Hematopoietic multipotent progenitor cell treated with erythropoietin and hydrocortisone succinate and interleukin-3 and kit ligand, for 6 days (in vitro differentiated cells): ENCODE measurements around the gene RAPGEF3.

ENCODE experiments used
- DNase-seq: peaks from one replicate; pipeline ENCODE4 v3.0.0-alpha.2; 2015

Gene RAPGEF3

DNA sequence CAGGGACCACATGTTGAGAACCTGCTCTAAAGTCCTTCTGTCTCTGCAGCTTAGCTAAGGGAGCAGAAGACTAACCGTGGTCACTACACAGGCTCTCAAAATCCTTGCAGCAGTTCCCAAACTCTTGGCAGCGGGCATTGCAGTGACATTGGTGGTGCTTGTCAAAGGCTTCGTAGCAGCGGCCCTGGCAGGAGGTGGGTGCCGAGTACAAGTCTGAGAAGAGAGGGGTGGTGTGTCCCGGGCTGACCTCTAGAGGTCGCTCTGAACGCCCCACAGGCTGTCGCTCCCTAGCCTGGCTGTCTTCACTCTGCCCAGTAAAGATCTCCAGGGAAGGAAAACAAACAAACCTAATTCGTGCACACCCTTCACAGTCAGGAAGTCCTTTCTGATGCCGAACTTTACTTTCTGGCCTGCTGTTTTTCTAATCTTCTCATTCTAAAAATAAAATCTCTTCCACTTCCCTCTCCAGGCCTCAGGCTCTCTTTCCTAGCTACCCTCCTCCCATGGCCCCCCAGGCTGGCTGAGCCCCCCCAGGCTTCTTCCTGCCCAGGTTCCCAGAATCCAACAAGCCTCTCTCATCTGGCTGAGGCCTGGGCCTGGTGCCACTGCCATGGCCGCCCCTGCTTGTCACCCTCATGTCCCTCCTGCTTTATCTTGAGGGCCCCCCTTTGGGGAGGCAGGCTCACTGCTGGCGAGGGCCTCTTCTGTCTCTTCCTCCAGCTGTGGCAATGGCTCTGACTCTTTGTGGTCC lies 41.1 kb downstream of the RAPGEF3 start:
- peak; percentile 89 for DNase-seq

DNA sequence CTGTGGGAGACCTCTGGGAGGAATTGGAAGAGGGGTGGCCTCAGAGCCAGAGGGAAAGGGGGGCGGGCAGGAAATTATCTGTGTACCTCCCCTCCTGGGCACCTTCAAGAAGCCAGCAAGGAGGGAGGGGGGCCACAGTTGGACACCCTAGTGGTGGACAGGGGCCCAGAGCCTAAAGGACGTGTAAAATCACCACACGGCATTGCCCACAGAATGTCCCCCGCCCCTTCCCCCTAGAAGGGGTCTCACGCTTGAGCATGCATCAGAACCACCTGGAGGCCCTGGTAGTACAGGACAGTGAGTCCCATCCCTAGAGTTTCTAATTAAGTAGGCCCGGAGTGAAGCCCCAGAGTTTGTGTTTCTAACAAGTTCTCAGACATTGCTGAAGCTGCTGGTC lies 41.6 kb downstream of the RAPGEF3 start:
- no peak for DNase-seq

DNA sequence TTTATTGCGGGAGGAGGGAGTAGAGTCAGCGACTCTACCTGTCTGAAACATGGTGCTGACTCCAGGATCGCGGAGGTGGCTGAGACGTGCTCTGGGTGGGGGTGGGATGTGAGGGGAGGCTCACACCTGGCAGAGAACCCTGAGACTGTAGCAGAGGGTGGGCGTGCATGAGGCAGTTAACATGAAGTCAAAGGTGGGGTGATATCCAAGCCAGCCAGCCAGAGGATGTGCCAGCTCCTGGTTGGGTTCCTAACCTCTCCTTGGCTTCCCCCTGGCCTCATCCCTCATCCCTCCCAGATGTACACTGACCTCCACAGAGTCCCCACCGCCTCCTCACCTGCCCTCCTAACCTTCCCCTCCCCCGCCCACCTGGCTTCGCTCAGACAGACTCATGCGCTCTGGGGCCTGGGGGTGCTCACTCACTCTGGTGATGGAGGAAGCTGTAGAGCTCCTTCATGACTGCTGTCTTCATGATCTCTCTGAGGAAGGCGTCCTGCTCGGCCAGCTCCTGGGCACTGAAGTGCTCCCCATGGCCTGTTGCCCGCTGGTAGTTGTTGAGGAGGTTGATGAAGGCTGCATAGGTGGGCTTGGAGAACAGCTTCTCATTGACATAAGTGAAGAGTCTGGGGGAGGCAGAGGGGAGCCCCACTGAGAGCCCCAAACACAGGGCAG lies 42.7 kb downstream of the RAPGEF3 start:
- no peak for DNase-seq

- peak; percentile 97 for DNase-seq
These were observed 43.2 kb downstream of the RAPGEF3 start for GRCh38 chr12:47715393-47715876.

DNA sequence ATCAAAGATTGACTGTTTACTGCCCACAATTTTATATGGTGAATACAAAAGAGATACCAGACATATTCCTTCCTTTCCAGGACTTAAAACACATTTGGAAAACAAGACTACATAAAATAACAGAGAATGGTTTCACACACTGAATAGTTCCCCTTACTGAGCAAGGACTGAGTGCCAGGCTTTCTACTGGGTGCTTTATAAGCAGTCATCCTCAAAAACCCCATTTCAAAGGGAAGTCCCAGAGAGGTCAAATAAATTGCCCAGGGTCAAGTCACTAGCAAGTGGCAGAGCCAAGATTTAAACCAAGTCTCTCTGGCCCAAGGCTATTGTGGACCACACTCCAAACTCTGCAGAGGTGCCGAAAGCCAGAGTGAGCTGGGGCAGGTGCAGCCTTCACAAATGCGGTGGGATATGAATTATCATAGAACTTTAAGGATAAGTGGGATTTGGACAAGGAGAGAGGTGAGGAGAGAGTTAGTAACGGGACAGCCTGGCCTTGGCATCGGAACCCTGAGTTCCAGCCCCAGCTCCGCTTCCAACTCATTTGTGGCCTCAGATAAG lies 43.8 kb downstream of the RAPGEF3 start:
- no peak for DNase-seq

DNA sequence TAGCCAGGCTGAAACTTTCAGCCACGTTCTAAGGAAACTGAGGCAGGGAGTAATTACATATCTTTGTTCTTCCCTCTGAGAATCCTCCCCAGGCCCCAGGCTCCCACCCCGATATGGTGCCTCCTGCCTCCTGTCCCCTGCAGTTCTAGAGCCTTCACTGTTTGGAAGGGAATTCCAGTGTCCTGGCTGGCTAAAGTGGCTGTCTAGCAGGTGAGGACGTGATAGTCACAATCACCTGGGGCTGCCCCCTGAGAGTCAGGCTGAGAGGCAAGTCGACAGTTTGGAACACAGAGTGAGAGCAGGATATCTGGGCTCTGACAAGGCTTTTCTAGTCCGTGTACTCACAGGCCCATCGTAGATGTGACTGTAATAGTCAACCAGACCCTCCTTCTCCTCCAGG lies 46.5 kb downstream of the RAPGEF3 start:
- DNase-seq, result no peak

DNA sequence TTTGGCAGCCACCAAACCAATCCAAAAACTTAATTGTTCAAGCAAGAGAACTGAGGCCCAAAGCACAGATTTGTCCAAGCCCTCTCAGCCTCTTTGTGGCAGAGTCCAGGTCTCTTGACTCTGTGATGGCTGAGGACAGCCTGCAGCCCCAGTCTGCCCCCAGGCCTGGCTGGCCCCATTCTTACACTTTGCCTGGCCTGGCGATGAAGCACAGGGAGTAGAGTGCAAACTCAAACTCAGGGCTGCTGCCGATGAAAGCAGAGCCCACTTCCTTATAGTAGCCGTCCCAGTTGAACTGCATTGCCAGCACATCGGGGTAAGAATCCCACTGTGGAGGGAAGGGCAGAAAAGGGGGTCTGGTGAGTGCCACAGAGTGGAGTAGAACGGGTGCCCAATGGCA lies 47.2 kb downstream of the RAPGEF3 start:
- DNase-seq, result no peak

DNA sequence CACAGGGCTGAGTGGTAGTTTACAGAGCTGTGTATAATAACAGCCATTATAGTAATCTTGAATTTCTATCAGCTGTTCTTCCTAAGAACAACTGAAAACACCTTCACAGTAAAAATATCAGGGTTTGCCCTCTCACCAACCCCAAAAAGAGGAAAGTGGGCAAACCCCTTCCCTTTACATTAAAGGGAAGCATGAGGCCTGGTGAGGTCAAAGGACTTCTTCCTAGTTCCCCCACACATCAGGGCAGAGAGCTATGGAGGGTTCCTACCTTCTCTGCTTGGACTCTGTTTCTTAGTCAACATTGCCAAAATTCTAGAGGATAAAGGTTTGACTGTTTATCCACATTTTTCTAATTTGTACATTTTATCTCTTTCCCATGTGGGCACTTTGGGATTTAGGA lies 48.4 kb downstream of the RAPGEF3 start:
- no peak for DNase-seq

DNA sequence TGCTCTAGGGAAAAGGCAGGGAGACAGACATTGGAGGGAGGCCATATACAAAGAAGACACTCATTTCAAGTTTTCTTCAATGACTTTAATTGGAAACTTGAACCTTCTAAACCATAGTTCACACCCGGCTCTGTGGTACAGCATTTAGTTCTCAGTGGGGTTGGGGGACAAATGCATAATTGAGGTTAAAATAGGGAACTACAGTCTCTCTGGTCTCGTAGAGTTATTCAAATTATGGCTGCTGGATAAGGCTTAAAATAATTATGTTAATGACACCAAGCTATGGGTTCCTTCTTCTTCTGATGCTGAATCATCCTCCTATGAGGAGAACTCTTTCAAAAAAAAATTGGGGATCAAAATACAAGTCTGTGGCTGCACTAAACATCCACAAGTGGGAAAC lies 49.0 kb downstream of the RAPGEF3 start:
- peak; percentile 21 for DNase-seq

DNA sequence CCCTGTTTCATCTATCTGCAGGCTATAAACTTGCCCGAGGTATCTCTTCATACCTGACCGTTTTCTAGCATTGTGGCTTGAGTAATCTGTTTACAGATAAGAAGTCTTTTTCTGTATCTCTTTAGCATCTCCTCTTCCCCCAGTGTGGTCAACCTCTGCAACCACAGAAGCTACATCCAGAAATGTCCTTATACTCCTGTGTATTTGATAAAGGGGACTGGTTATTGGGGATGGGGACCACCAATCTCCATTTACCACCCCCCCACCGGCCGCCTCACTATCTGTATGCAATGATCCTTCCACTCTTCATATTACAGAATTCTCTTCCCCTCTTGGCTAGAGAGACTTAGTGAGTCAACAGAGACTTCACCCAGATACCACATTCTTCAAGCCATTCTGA lies 49.4 kb downstream of the RAPGEF3 start:
- peak; percentile 39 for DNase-seq

- no peak for DNase-seq
These were observed 50.7 kb downstream of the RAPGEF3 start for GRCh38 chr12:47707905-47708543.

GRCh38 chr12:47707355-47707754 lies 51.3 kb downstream of the RAPGEF3 start:
- DNase-seq, result peak; percentile 16

GRCh38 chr12:47705566-47706425 lies 52.9 kb downstream of the RAPGEF3 start, which contains the start of gene RPAP3:
Gene RPAP3 (minus strand): TSS chr12:47706030. CDS start chr12:47702840, 3,190 bp downstream.
- DNase-seq, result peak; percentile 99

DNA sequence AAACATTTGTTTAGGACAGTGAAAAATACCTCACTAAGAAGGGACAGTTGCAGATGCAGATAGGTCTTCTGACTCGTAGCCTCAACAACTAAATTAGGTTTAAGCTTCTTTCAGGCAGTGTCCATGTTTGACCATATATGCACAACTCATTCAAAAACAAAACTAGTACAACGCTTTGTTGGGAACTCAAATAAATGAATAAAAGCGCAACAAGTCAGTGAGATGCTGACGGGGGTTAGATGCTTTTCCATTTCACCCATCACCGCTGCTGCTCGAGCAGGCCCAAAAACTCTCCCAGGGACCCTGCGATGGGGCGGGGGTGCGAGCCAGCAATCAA lies 53.5 kb downstream of the RAPGEF3 start:
- DNase-seq, result no peak

DNA sequence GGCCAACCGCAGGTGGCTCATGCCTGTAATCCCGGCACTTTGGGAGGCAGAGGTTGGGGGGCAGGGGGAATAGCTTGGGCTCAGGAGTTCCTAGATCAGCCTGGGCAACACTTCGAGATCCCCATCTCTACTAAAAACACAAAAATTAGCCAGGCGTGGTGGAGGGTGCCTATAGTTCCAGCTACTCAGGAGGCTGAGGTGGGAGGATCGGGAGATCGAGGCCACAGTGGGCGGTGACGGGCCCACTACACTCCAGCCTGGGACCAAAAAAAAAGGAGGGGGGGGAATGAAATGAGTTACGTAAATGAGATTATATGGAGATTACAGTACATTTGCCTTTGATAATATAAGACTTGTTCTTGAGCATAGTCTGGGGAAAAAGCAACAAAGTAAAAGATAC lies 54.0 kb downstream of the RAPGEF3 start:
- DNase-seq, result no peak

DNA sequence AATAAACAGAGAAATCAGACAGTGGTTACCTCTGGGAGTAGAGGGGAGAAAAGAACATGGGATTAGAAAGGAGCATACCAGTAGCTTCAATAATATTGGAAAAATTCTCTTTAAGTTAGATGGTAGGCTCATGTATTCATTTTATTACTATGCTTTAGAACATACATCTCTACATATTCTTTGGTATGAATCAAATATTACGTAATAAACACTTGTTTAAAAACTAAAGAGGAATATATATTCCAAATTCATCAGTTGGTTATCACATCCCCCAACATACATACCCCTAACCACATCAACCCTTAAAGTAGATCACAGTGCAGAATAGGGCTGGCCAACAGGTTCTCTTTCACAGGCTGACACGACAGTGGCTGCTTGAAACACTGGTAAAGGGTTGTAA lies 58.4 kb downstream of the RAPGEF3 start:
- no peak for DNase-seq

- no peak for DNase-seq
These were observed 60.0 kb downstream of the RAPGEF3 start for GRCh38 chr12:47698631-47699030.

- peak; percentile 29 for DNase-seq
These were observed 60.6 kb downstream of the RAPGEF3 start for GRCh38 chr12:47698055-47698454.

DNA sequence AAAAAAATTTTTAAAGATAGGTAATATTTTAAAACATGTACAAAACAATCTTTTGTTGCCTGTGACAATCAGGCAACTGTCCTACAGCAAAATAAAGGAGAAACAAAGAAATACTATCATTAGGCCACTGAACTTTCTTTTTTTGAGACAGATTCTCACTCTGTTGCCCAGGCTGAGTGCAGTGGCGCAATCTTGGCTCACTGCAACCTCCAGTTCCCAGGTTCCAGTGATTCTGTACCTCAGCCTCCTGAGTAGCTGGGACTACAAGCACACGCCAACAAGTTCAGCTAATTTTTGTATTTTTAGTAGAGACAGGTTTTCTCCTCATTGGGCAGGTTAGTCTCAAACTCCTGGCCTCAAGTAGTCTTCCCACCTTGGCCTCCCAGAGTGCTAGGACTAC lies 69.5 kb downstream of the RAPGEF3 start:
- DNase-seq, result no peak

DNA sequence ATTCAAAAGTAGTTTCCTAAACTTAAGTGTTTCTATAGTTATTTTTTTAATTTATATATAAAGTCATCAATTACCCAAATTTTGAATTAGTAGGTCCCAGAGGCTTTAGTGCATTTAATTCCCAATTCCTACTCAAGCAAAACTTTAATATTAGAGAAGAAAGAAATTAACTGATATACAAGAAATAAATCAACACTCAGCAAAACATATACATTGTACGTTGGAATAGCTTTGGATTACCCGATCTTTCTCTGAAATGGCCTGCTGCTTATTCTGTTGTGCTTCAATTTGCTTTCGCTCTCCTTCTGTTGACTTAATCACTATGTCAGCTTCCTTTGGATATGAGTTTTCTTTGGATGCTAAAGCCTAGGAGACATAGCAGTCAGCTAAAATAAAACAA lies 71.0 kb downstream of the RAPGEF3 start:
- DNase-seq, result no peak

GRCh38 chr12:47686645-47687240 lies 71.9 kb downstream of the RAPGEF3 start:
- DNase-seq, result peak; percentile 77
